ENCODE data around the gene TAGAP. TPM values are rescaled to one million over a fixed set of nuclear protein-coding genes. Genes with fewer than 3 reads are reported as not detected.

Gene TAGAP
- 1.4 TPM for total RNA-seq

GRCh38 chr6:159044899-159045727 is at the start of gene TAGAP:
Gene TAGAP, minus strand, starts transcription at chr6:159044991. Its CDS starts 845 bp downstream, at chr6:159044146.

GRCh38 chr6:158999666-159000403 is 45.0 kb downstream of the TAGAP start, which contains the start of gene RSPH3:
Gene RSPH3, minus strand, starts transcription at chr6:159000202. Its CDS starts 652 bp downstream, at chr6:158999550.

Other genes starting within 250 kb of the TAGAP start
- gene EZR, start 225.6 kb downstream of the TAGAP start, total RNA-seq = 77.2 TPM
- 13.4 TPM for gene RSPH3, start 44.8 kb downstream of the TAGAP start, total RNA-seq
- gene FNDC1, start 124.4 kb upstream of the TAGAP start, total RNA-seq = 38.9 TPM